Endothelial cell of umbilical vein (primary cell): ENCODE data around the gene POLD3. TPM values are rescaled to one million over a fixed set of nuclear protein-coding genes. Genes with fewer than 3 reads are reported as not detected.

Source experiments
- BruUV-seq: library from RNA; stranded (reverse); fragments of 400-500 nt; replicated peaks from 2 replicates; lab custom pipeline; 2021; lab: Mats Ljungman, UMichigan
- CTCF ChIA-PET: fragments of 300-600, 350-600 bp; sonication (Branson Sonifier 250); formaldehyde crosslinking; loops from one replicate; lab custom pipeline; 2021; ENCODE audit warnings: antibody characterized with exemption, inconsistent platforms; lab: Charles Lee
- POLR2A ChIA-PET: fragments of 300-600, 350-600 bp; sonication (Branson Sonifier 250); formaldehyde crosslinking; loops from one replicate; lab custom pipeline; 2021; ENCODE audit warnings: antibody characterized with exemption, inconsistent platforms; lab: Charles Lee
- DNase-seq: peaks from one replicate; pipeline ENCODE4 v3.0.0-alpha.2; 2011; ENCODE audit warnings: low read depth, low spot score
- FAIRE-seq: peaks from 2 replicates; lab custom pipeline; 2011; peaks lifted over from hg19 to GRCh38; lab: Jason Lieb, UNC
- H2AFZ ChIP-seq: 2 replicates; pipeline ENCODE4 v1.6.0; 2012; ENCODE audit warnings: low read depth, low read length, control low read depth, inconsistent platforms
- H3K27ac ChIP-seq: 2 replicates; pipeline ENCODE4 v1.5.1; 2011; ENCODE audit warnings: low read depth, mild to moderate bottlenecking, control low read depth, low read length, moderate library complexity; ENCODE audit not compliant: insufficient read depth
- H3K27me3 ChIP-seq, 2 experiments: 2 replicates each; pipeline versions ENCODE4 v1.6.0 to v1.6.1; 2011; ENCODE audit warnings: low read length in 2 of 2, mixed read lengths in 1 of 2; ENCODE audit not compliant: control insufficient read depth in 2 of 2, insufficient read depth in 2 of 2
- H3K36me3 ChIP-seq, 2 experiments: 2 replicates in 1 of 2; 3 replicates in 1 of 2; pipeline ENCODE4 v1.5.1; 2011; ENCODE audit warnings: low read length in 2 of 2, mild to moderate bottlenecking in 1 of 2, moderate library complexity in 1 of 2; ENCODE audit not compliant: control insufficient read depth in 2 of 2, insufficient read depth in 2 of 2; ENCODE audit errors: extremely low read depth in 1 of 2
- H3K4me1 ChIP-seq: 3 replicates; pipeline ENCODE4 v1.5.1; 2011; ENCODE audit warnings: mild to moderate bottlenecking, low read length; ENCODE audit not compliant: control insufficient read depth, insufficient read depth; ENCODE audit errors: extremely low read depth
- H3K4me2 ChIP-seq: 2 replicates; pipeline ENCODE4 v1.6.1; 2011; ENCODE audit warnings: low read length, control low read depth, mixed read lengths; ENCODE audit not compliant: insufficient read depth
- H3K4me3 ChIP-seq, 3 experiments: fragments of 200-600 bp in 1 of 3; sonication (generic), shearing (Covaris generic) in 1 of 3; replicated peaks in 1 of 3; 2 replicates each; pipeline ENCODE4 v1.5.1; 2011 to 2016; ENCODE audit warnings: control low read depth in 3 of 3, low read length in 3 of 3, mild to moderate bottlenecking in 2 of 3, inconsistent platforms in 1 of 3, low read depth in 1 of 3, moderate library complexity in 1 of 3; ENCODE audit not compliant: insufficient read depth in 1 of 3
- H3K79me2 ChIP-seq: 2 replicates; pipeline ENCODE4 v1.6.0; 2012; ENCODE audit warnings: low read length, inconsistent platforms; ENCODE audit not compliant: control insufficient read depth, insufficient read depth
- H3K9ac ChIP-seq: replicated peaks from 2 replicates; pipeline ENCODE3; 2011; ENCODE audit warnings: low read length, control low read depth; ENCODE audit not compliant: insufficient read depth; ENCODE audit errors: extremely low read depth
- H3K9me1 ChIP-seq: replicated peaks from 3 replicates; pipeline ENCODE4 v1.6.0; 2011; ENCODE audit warnings: mild to moderate bottlenecking, low read length; ENCODE audit not compliant: control insufficient read depth, insufficient read depth; ENCODE audit errors: extremely low read depth
- H3K9me3 ChIP-seq: replicated peaks from 2 replicates; pipeline ENCODE4 v1.5.1; 2012; ENCODE audit warnings: low read length, inconsistent platforms; ENCODE audit not compliant: control insufficient read depth, insufficient read depth
- H4K20me1 ChIP-seq: replicated peaks from 2 replicates; pipeline ENCODE3; 2011; ENCODE audit warnings: mild to moderate bottlenecking, low read length; ENCODE audit not compliant: control insufficient read depth, insufficient read depth; ENCODE audit errors: extremely low read depth
- EZH2 ChIP-seq: IDR thresholded peaks from 2 replicates; pipeline ENCODE4 v1.6.1; 2012; ENCODE audit warnings: borderline replicate concordance, low read depth, mild to moderate bottlenecking, moderate library complexity, low read length, inconsistent platforms; ENCODE audit not compliant: severe bottlenecking
- FOS ChIP-seq: IDR thresholded peaks from 2 replicates; pipeline ENCODE4 v1.6.1; 2011; ENCODE audit warnings: mild to moderate bottlenecking, low read length, moderate library complexity, borderline replicate concordance; ENCODE audit not compliant: insufficient read depth
- GATA2 ChIP-seq: IDR thresholded peaks from 2 replicates; pipeline ENCODE4 v1.7.0; 2011; ENCODE audit warnings: low read depth, mild to moderate bottlenecking, moderate library complexity, mixed read lengths, low read length; ENCODE audit not compliant: insufficient read length, insufficient read depth
- JUN ChIP-seq: IDR thresholded peaks from 2 replicates; pipeline ENCODE4 v1.6.1; 2011; ENCODE audit warnings: borderline replicate concordance, low read depth; ENCODE audit not compliant: insufficient read length, insufficient read depth
- MYC ChIP-seq: IDR thresholded peaks from one replicate; pipeline ENCODE4 v1.6.1; 2011; ENCODE audit warnings: mild to moderate bottlenecking, low read depth, low read length
- POLR2A ChIP-seq: IDR thresholded peaks from 2 replicates; pipeline ENCODE4 v1.6.1; 2012; ENCODE audit warnings: low read depth, mild to moderate bottlenecking, control low read depth, low read length
- POLR2AphosphoS5 ChIP-seq: IDR thresholded peaks from 2 replicates; pipeline ENCODE4 v1.6.1; 2012; ENCODE audit warnings: low read depth, mild to moderate bottlenecking, control low read depth, low read length, moderate library complexity; ENCODE audit not compliant: insufficient read depth
- dilution Hi-C: fragments of 300-500 bp; cut with MboI; formaldehyde crosslinking; loops from one replicate; pipeline ENCODE4 v1.15.0; 2019; ENCODE audit warnings: low sequenced_read_pairs; ENCODE audit not compliant: extremely low pct_ligation_motif_present
- intact Hi-C: fragments of 100-400 bp; cut with micrococcal nuclease; formaldehyde crosslinking; loops from one replicate; pipeline ENCODE4 v1.10.0; 2022
- polyA plus RNA-seq, 4 experiments: library from polyadenylated mRNA; depleted of rRNA in 3 of 4; stranded (reverse) in 3 of 4; unstranded in 1 of 4; fragments of >200 nt; gene quantifications; 2 replicates each; pipeline versions ENCODE4 v1.2.1 to v1.2.3, GENCODE V29; 2011 to 2012; ENCODE audit warnings: missing spikeins in 1 of 4
- total RNA-seq: library from RNA; stranded (reverse); gene quantifications from 2 replicates; pipeline ENCODE4 v1.2.3, GENCODE V29; 2021
- TF ChIP-seq, protein P1 (sequence below): IDR thresholded peaks from 2 replicates; pipeline ENCODE4 v1.6.1; 2011; ENCODE audit not compliant: insufficient read depth, insufficient read length
- TF ChIP-seq, protein P2 (sequence below), 2 donors: IDR thresholded peaks; 1 replicate in 1 of 2; 2 replicates in 1 of 2; pipeline ENCODE4 v1.5.1; 2011; ENCODE audit warnings: low read length in 2 of 2, mild to moderate bottlenecking in 2 of 2, moderate library complexity in 2 of 2, control low read depth in 1 of 2, inconsistent platforms in 1 of 2, low read depth in 1 of 2; ENCODE audit not compliant: insufficient read depth in 1 of 2; ENCODE audit errors: extremely low read depth in 1 of 2

POLD3 gene
- total and polyA plus RNA-seq, 2 donors (not counting 3 experiments of a cell fraction or from before 2014, with no cell fraction given): 8.9 to 25.2 TPM

DNA sequence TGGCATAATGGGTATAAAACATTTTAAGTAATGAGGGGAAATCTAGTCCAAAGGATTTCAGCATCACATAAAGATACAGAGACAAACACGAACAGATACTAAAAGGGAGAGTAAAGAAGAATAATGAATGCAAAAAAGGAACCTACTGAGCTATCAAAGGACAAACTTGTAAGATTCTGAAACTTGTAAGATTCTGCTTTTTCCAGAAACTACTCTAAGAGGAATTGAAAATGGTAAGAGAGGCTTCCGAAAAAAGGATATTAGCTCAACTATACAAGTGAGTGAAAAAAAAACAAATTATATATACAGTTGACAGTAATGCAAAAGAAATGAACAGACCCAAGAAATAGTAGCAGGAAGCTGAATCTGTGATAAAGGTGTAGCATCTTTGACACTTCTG lies 37.7 kb downstream of the POLD3 start:
- DNase-seq: no peak
- no peak for TF ChIP-seq JUN
- TF ChIP-seq GATA2: no peak
- TF ChIP-seq, protein P1, sequence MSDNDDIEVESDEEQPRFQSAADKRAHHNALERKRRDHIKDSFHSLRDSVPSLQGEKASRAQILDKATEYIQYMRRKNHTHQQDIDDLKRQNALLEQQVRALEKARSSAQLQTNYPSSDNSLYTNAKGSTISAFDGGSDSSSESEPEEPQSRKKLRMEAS: no peak
- no peak for TF ChIP-seq EZH2
- TF ChIP-seq FOS: no peak
- TF ChIP-seq POLR2AphosphoS5: no peak
- TF ChIP-seq, protein P2, sequence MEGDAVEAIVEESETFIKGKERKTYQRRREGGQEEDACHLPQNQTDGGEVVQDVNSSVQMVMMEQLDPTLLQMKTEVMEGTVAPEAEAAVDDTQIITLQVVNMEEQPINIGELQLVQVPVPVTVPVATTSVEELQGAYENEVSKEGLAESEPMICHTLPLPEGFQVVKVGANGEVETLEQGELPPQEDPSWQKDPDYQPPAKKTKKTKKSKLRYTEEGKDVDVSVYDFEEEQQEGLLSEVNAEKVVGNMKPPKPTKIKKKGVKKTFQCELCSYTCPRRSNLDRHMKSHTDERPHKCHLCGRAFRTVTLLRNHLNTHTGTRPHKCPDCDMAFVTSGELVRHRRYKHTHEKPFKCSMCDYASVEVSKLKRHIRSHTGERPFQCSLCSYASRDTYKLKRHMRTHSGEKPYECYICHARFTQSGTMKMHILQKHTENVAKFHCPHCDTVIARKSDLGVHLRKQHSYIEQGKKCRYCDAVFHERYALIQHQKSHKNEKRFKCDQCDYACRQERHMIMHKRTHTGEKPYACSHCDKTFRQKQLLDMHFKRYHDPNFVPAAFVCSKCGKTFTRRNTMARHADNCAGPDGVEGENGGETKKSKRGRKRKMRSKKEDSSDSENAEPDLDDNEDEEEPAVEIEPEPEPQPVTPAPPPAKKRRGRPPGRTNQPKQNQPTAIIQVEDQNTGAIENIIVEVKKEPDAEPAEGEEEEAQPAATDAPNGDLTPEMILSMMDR (IDR thresholded peaks at IDR 0.05; ENCODE audit: extremely low read depth in 1 of 2, insufficient read depth in 1 of 2, low read depth in 1 of 2, low read length in 2 of 2): no peak
- TF ChIP-seq MYC: no peak
- no peak for TF ChIP-seq POLR2A
- H3K4me3 ChIP-seq: no peak overlapping the region
- dilution Hi-C loops: no loop called here
- H3K27ac ChIP-seq: no peak overlapping the region
- no peaks in the 10 kb centered on the region for H3K9me1 ChIP-seq
- no peak overlapping the region for H3K4me2 ChIP-seq
- H3K9me3 ChIP-seq: no peaks in the 10 kb centered on the region
- H2AFZ ChIP-seq: no peak overlapping the region
- intact Hi-C loops: no loop called here
- H3K4me1 ChIP-seq: no peaks in the 10 kb centered on the region
- ChIA-PET POLR2A (no interaction called here), CTCF (interaction anchor here (0.8 to 1.6 kb wide), 4 partner anchors 9 to 96 kb away, joined by 3 to 4 read pairs (median 4); no protein-coding TSS in a partner anchor)
- no peak for FAIRE-seq
- H3K79me2 ChIP-seq: no peaks in the 10 kb centered on the region
- H3K27me3 ChIP-seq: no peaks in the 10 kb centered on the region
- no peak overlapping the region for H3K9ac ChIP-seq
- H4K20me1 ChIP-seq: no peaks in the 10 kb centered on the region
- no TSS peak for BruUV-seq
- H3K36me3 ChIP-seq: peaks cover 1 to 12% of the 10 kb centered on the region in 2 experiments
